ENCODE data around the gene IL17REL. TPM values are rescaled to one million over a fixed set of nuclear protein-coding genes. Genes with fewer than 3 reads are reported as not detected.

Gene IL17REL
- total and polyA plus RNA-seq, 10 of the 15 experiments (the other 5 are each of a cell fraction or from before 2014, with no cell fraction given): 0.03 TPM; not detected in 9

- Histone ChIP-seq H3K4me2 (ENCODE audit: control insufficient read depth, insufficient read depth) (no peak overlapping the region), H3K9ac (ENCODE audit: control insufficient read depth, insufficient read depth, low read length) (no peak overlapping the region), H3K9me3 (replicated peaks; ENCODE audit: control insufficient read depth, insufficient read depth, low read length) (no peaks in the 10 kb centered on the region), H3K79me2 (ENCODE audit: control insufficient read depth, insufficient read depth, low read length) (no peaks in the 10 kb centered on the region), H3K27ac (ENCODE audit: control insufficient read depth, insufficient read depth) (no peak overlapping the region), H4K20me1 (ENCODE audit: control insufficient read depth, insufficient read depth) (no peaks in the 10 kb centered on the region), H3K4me1 (ENCODE audit: control insufficient read depth, insufficient read depth, low read length) (no peaks in the 10 kb centered on the region), H2AFZ (ENCODE audit: control insufficient read depth, low read depth, low read length) (no peak overlapping the region), H3K4me3 (no peak overlapping the region), H3K27me3 (replicated peaks in 1 of 2; ENCODE audit: control insufficient read depth in 2 of 2, insufficient read depth in 2 of 2, low read length in 1 of 2) (no peaks in the 10 kb centered on the region), H3K36me3 (ENCODE audit: control insufficient read depth in 2 of 2, insufficient read depth in 2 of 2, low read length in 1 of 2) (no peaks in the 10 kb centered on the region)
- 40% methylated on average over 16 of the region's 18 CpGs for WGBS (ENCODE audit: insufficient coverage, insufficient replicate concordance, low lambda C conversion rate, missing lambda C conversion rate)
- CTCF ChIA-PET: no interaction called here
- ATAC-seq (no peak), FAIRE-seq (no peak), DNase-seq (ENCODE audit: low read depth, low spot score) (no peak)
- no TSS peak for BruUV-seq (replicated peaks)
- in situ Hi-C loops (cut with MboI): no loop called here
- SMC1A ChIA-PET (ENCODE audit: uncharacterized antibody, unreplicated experiment): no interaction called here
- intact Hi-C loops (cut with micrococcal nuclease; ENCODE audit: unreplicated experiment): no loop called here
- POLR2A ChIA-PET: no interaction called here
- RAD21 ChIA-PET (ENCODE audit: unreplicated experiment): no interaction called here
- TF ChIP-seq NRF1 (conservative IDR thresholded peaks at IDR 0.05; ENCODE audit: low read depth, low read length): no peak
- TF ChIP-seq ZNF622 (IDR thresholded peaks at IDR 0.05): no peak
- TF ChIP-seq BMI1 (IDR thresholded peaks at IDR 0.05; ENCODE audit: borderline replicate concordance): no peak
- no peak for TF ChIP-seq YBX1 (IDR thresholded peaks at IDR 0.05)
- no peak for TF ChIP-seq CBFB (IDR thresholded peaks at IDR 0.05; ENCODE audit: low read depth)
- TF ChIP-seq E2F4 (IDR thresholded peaks at IDR 0.05; ENCODE audit: low read depth, low read length): no peak
- TF ChIP-seq SP1 (IDR thresholded peaks at IDR 0.05; ENCODE audit: low read depth, low read length): no peak
- TF ChIP-seq ASH2L (IDR thresholded peaks at IDR 0.05; ENCODE audit: borderline replicate concordance, low read depth): no peak
- no peak for TF ChIP-seq BRCA1 (IDR thresholded peaks at IDR 0.05; ENCODE audit: low read depth, low read length)
- no peak for TF ChIP-seq CREB1 (IDR thresholded peaks at IDR 0.05; ENCODE audit: low read depth)
- no peak for TF ChIP-seq CEBPZ (IDR thresholded peaks at IDR 0.05; ENCODE audit: low read depth, low read length)
- TF ChIP-seq USF1 (IDR thresholded peaks at IDR 0.05; ENCODE audit: borderline replicate concordance, extremely low read length, insufficient read depth, low read depth, low read length): no peak
- TF ChIP-seq YY1 (IDR thresholded peaks at IDR 0.05; ENCODE audit: low read depth, low read length): no peak
- no peak for TF ChIP-seq IKZF1 (conservative IDR thresholded peaks at IDR 0.05)
- no peak for TF ChIP-seq REST (IDR thresholded peaks at IDR 0.05; ENCODE audit: low read depth, low read length)
- TF ChIP-seq FOXM1 (IDR thresholded peaks at IDR 0.05; ENCODE audit: low read depth, low read length): no peak
Measured at GRCh38 chr22:49953680-49954344, 58.8 kb downstream of the IL17REL start.
